Adipose tissue (tissue), 3 donors: ENCODE results near the gene PTX4. TPM values are rescaled to one million over a fixed set of nuclear protein-coding genes. Genes with fewer than 3 reads are reported as not detected.

Experiments
- H3K27ac ChIP-seq: one replicate; pipeline ENCODE4 v1.5.1; 2013; ENCODE audit warnings: low read depth, low read length
- WGBS, 3 donors: extraction: QIAGEN DNeasy Blood & Tissue Kit; methylation state at CpG; one replicate each; pipeline ENCODE4 v1.1.7; 2013; 5-methylcytosine and 5-hydroxymethylcytosine counted together
- polyA plus RNA-seq, 3 donors: library from polyadenylated mRNA; stranded (reverse); fragments of 200-250 nt; gene quantifications; one replicate each; pipeline ENCODE4 v1.2.3, GENCODE V29; 2013
- donor health status: healthy with polysubstance abuse.
- donor health status: Bipolar disorder and iron deficiency.
- donor health status: healthy.

Gene PTX4
- polyA plus RNA-seq, 3 donors: 0.07 TPM; not detected in 2

DNA sequence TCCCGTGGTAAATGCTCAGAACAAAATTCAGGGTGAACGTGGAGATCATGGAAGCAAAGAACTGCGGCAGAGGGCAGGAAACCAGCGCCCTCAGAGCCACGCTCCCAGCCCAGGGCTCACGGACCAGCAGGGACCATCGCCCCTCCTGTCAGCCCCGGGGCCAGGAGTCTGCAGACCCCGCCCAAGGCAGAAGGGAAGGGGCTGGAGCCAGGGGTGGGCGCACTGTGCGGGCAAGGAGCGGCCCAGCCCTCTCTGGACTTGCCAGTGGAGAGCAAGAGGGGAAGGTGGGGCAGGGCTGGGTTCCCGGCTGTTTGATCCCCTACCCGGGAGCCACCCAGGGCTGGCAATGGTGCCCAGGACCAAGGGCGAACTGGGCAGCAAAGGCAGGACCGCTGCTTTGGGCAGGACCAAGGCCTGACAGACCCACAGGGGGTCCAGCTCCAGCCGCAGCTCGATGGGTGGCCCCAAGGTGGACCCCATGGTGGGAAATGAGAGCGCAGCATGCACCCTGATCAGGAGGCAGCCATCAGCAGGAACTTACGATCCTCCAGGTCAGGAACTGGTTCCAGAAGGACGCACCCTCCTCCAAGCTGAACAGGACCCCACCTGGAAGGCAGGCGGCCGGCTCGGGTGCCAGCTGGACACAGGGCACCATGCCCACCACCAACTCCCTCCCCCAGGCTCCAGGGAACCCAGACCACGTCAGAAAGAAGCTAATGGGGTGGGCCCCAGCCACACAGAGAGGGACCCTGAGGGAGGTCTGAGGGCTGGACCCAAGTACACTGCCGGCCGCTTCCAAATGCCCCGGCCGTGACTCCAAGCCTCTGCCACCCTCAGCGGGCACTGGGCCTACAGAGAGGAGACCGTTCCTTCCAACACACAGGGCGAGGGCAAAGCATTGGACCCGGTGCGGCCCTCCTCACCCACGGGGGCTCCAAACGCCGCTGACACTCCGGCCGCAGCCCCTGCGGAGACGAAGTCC, 33.3 kb downstream of the PTX4 start:
- 93 to 95% (median 94%) methylated on average over 39 to 41 of the region's 41 CpGs for WGBS, 3 donors
- no peak overlapping the region for H3K27ac ChIP-seq

DNA sequence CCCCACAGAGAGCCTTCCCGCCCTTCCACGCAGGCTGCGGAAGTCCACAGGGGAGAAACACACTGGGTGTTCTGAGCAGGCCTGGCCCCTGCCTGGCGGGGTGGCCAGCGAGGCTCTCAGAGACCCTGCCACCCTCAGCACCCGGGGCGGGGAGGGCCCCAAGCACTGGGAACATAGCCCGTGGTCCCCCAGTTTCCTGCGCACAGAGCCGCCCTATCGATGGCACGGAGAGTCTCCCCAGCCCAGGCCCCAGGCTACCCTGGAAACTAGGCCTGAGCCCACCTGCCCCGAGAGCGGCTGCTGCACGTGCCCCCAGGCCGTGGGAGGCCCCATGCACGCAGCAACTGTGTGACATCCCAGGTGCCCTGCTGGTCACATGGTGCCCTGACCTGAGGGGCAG, 34.2 kb downstream of the PTX4 start:
- H3K27ac ChIP-seq: no peak overlapping the region
- WGBS, 3 donors: 91 to 93% (median 93%) methylated on average over 17 of the region's 17 CpGs

DNA sequence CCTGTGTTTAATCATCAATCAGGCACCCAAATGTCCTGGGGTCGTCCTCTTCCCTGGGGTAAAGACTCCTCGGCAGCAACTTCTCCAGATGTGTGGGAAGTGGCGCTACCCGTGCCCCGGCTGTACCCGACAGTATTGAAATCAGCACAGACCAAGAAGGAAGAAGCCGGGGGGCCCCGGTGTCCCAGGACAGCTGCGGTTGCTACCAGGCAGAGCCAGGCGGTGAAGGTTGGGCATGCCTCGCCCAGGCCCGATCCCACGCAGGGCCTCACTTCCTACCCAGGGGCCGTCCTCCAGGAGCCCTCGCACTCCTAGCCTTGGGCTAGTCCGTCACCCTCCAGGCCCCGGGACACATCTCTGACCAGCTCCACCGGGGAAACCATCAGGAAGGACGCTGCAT, 35.4 kb downstream of the PTX4 start:
- 93 to 95% (median 93%) methylated on average over 16 to 19 of the region's 19 CpGs for WGBS, 3 donors
- no peak overlapping the region for H3K27ac ChIP-seq

DNA sequence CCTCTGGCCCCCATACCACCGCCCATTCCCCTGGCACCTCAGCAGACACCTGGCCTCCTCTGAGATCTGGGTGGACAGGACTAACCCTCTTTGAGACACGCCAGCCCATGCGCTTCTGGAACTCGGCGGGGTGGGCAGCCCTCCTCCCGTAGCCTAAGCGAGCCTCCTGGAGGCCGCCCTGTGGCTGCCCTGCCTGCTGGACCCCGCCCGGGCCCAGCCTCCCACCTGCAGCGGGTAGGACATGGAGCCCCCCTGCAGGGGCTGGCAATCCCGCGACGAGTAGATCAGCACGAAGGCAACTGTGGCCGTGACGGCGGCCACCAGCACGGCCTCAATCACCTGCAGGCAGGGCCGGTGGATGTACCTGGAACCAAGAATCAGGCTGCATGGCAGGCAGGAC, 36.2 kb downstream of the PTX4 start:
- WGBS, 3 donors: 92 to 97% (median 93%) methylated on average over 20 of the region's 20 CpGs

DNA sequence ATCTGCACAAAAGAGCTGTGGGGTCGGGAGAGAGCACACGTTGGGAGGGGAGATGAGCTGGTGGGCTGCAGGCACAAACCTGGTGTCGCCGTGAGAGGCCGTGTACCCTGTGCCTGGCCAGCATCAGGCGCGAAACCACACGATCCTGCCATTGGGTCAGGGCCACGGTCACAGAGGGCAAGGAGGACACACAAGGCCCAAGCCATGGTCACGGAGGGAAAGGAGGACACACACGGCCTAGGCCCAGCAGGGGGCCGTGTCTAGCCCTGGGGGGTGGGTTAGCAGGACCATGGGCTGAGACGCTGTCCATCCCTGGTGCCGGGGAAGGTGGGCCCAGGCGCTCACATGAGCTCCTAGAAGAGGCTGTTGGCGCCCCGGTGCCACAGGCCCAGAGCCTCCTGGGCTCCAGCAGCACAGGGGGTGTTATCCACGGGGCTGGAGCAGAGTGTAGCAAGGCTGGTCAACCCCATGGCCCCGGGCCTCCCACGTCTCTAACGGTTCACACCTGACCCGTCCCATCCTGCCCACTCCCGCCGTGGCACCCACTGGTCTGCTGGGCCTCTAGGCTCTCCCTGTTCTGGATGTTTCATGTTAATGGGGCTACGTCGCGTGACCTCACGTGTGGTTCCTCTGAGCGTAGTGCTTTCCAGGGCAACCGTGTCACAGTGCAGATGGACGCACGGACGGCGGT, 36.9 kb downstream of the PTX4 start:
- 93 to 96% (median 95%) methylated on average over 30 to 34 of the region's 34 CpGs for WGBS, 3 donors

More for the DNA sequence above, 36.2 kb downstream of the PTX4 start:
- no peak overlapping the region for H3K27ac ChIP-seq

DNA sequence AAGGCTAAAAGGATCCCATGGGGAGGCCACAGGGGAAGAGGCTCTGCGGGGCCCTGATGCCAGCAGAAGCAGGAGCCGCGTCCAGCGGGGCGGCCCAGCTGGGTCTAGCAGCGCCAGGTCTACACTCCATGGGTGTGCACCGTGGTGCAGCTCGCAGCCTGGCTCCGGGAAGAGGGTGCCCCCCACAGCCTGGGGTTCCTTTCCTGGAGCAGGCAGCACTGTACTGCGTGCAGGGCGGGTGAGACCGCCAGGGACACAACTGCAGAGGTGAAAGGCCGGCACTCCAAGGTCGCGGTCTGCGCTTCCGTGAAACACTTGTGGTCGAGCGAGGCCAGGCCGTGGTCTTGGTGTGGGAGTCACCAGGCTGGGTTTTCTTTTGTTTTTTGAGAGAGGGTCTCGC, 37.9 kb downstream of the PTX4 start:
- no peak overlapping the region for H3K27ac ChIP-seq
- 94 to 97% (median 94%) methylated on average over 21 of the region's 21 CpGs for WGBS, 3 donors

More for the DNA sequence above, 36.9 kb downstream of the PTX4 start:
- no peak overlapping the region for H3K27ac ChIP-seq

DNA sequence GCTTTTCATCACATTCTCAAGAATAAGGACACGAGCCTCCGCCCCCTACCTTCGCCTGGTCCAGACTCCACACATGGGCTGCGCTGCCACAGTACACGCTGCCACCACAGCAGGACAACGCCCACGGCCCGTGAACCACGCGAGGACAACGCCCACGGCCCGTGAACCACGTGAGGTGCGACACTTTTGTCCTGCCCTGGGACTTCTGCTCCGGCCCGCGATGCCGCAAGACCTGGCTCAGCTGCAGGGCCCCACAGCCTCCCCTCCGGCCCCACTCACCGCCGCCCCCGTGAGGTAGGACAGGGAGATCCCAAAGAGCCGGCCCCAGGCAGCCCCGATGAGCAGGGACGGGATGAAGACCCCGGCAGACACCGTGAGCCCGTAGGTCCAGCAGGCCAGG, 38.5 kb downstream of the PTX4 start:
- no peak overlapping the region for H3K27ac ChIP-seq
- WGBS, 3 donors: 91 to 94% (median 92%) methylated on average over 27 to 29 of the region's 29 CpGs

DNA sequence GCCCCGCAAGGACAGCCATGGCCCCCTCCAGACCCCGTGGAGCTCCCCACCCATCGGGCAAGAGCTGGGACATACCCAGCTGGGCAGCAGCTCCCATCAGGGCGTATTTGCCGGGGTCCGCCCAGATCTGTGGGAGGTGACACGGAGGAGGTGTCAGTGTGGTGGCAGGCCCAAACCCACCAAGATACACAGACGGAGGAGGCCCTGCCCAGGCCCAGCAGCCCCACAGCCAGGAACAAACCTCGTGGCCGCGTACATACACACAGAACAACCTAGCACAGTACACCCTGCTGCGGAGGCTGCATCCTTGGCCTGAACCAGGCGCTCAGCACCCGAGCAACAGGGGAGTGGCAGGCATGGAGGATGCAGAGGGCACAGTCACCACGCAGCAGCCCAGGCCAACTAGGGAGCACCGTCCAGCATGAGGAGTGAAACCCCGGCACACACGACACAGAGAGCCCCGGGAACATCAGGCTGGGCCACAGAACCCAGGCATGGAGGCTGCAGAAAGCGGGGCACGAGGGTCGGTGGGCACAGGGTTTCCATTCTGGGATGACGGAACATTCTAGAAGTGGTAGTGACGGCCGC, 39.4 kb downstream of the PTX4 start:
- 95 to 96% (median 96%) methylated on average over 25 of the region's 25 CpGs for WGBS, 3 donors
- no peak overlapping the region for H3K27ac ChIP-seq

DNA sequence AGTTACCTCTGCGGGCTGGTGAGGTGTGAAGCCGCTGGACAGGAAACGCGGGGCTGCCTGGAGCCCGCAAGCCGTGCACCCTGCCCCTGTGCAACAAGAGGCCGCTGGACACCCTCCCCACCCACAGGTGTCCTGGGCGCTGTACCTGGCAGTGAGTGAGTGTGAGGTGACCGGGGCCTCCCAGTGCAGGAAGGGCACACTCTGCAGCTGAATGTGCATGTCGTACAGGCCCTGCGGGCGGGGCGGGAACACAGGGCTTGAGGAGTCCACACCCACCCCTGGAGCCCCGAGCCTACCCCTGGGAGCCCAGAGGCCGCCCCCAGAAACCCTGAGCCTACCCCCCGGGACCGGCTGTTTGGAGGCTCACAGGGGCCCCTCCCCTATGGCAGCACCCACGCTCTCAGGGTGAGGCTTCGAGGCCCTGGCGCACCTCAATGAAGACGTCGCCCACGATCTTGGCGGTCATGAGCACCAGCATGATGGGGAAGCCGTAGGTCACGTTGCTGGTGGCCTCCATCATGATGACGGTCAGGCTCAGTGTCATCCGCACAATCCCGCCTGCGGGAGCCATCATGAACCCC, 40.1 kb downstream of the PTX4 start:
- 92 to 95% (median 94%) methylated on average over 30 of the region's 30 CpGs for WGBS, 3 donors
- H3K27ac ChIP-seq: no peak overlapping the region

DNA sequence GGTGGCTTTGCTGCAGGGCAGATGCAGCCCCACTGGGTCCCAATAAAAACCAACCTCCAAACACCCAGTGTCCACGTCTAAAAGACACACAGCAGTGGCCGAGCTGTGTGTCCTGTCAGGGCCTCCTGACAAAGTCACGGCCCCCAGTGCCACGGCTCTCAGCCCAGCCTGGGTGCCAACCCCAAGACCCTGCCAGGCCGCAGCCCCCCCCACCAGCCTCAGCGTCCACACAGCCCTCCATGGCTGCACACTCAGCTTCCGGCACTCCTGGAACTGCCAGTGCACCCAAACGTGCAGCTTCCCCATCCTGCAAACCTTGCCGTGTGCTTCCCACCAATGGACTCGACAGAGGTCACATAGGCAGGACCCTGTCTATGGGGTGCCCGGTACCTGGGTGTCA, 40.8 kb downstream of the PTX4 start:
- no peak overlapping the region for H3K27ac ChIP-seq

DNA sequence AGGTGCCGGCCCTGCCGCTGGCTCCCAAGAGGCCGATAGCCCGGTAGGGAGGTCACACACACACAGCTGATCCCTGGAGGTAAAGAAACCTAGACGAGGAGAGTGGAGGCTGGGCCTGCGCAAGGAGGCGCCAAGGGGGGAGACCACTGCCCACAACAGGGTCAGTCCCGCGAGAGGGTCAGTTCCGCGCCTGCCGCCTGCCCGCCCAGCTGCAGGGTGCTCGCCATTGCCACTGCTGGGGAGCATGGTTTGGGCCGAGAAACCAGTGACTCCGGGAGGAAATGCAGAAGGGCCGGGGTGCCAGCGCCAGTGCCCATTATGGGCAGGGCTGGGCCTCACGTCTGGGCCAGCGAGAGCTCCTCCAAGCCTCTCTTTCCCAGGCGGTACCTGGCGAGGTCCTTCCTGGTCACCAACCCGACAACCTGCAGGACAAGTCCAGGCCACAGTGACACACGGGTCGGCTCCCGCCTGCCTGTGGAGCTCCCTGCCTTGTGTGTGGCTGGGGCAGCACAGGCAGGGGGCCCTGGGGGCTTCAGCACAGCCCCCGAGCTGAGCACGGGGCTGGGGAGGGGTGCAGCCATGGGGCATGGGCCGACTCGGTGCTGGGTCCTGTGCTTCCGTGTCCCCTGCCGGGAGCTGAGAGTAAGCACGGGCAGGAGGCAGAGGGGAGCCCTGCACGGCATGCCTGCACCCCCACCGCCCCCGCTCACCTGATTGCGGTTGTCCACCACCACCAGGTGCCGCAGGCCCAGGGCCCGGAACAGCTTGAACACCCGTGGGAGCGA, 42.3 kb downstream of the PTX4 start:
- H3K27ac ChIP-seq: no peak overlapping the region
- WGBS, 3 donors: 90 to 94% (median 93%) methylated on average over 39 to 41 of the region's 41 CpGs

More for the DNA sequence above, 40.8 kb downstream of the PTX4 start:
- 92 to 96% (median 94%) methylated on average over 11 of the region's 11 CpGs for WGBS, 3 donors

DNA sequence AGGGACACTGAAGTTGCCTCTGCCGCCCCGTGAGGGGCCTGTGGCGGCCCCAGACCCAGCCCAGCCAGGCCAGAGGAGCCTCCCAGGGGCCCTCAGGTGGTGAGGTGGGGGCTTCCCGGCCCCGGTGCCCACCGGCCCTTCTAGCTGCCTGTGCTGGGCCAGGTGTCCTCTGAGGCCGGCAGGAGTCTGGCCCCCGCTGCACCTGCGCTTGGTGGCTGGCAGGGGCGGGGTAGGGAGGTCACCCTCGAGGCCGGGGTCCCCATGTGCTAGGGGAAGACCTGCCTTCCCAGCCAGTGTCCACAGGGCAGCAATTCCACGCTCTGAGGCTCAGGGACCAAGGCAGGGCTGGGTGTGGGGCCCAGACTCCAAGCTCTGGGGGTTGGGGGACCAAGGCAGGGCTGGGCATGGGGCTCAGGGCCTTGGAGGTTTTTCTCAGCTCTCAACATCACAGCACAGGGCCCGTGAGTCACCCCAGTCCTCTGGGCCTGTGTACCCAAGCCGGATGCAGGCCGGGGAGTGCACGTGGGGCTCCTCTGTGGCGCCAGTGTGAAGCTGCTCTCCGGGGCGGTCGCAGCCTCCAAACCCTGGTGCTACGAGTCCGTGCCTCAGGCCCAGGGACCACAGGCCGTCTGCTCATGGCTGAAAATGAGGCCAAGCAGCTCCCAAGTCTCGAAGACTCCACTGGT, 43.1 kb downstream of the PTX4 start:
- H3K27ac ChIP-seq: no peak overlapping the region
- 89 to 90% (median 89%) methylated on average over 25 of the region's 25 CpGs for WGBS, 3 donors

DNA sequence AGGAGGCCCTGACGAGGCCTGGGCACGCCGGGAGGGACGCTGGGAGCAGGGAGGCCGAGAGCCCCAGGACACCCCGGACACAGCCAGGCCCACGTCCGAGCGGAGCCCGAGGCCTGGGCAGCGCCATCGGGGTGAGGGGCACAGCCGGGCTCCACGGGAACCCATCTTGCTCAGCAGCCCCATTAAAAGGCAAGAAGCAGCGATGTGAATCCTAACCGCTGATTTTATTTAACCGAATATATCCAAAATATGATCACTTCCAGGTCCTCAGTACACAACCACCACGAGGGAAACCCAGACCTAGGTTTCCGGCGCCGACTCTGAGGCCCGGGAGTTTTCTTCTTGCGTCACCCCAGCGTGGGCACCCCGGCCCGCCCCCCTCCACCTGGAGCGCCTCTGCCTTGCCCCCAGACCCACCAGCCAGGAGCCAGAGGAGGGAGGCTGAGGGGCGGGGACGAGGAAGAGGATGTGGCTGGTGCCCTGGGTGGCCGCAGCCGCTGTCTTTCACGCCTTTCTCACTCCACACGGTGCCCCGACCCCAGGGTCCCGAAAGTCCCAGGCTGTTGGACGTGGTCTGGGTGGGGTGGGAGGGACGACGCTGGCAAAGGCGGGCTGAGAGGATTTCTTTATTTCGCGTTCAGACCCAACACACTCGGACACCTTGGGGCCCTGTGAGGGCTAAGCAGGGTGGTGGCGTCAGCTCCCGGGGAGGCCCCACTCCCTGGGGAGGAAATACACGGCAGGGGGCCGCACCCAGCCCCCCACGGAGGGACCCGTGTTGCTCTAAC, 43.8 kb downstream of the PTX4 start:
- no peak overlapping the region for H3K27ac ChIP-seq
- WGBS, 3 donors: 79 to 85% (median 82%) methylated on average over 44 to 48 of the region's 48 CpGs

DNA sequence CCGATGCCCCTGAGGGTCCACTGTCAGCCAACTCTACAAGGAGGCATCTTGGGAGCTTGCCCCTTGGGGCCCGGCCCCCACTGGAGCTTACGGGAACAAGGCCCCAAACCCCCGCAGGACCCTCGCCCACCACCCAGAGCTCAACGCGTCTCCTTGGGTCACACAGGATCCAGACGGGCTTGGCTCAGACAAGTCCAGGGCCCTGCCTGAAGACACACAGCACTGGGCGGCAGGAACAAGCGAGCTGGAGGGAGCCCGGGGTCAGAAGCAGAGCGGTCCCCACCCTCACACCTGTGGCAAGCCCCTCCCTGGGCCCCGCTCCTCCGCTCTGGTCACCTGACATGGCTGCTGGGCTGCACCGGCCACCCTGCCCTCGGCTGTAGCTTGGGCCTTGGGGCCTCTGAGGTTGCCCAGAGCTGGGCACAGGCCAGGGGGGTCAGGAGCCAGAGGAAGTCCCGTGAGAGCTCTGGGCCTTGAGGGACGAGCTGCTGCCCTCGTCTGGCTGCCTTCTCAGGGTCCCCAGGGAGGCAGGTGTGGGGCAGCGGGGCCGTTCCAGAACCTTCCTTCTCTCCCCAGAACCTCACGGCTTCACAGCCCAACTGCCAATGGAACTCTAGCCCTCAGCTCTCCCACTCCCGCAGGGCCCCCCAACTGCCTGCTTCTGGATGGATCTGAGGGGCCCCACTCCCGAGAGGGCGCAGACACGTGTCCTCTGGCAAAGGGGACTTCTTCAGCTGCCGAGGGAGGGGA, 44.6 kb downstream of the PTX4 start, which contains the start of gene CCDC154:
Gene CCDC154, minus strand, starts transcription at position 577 of the 750 bp plus-strand sequence. Its CDS starts 234 bp downstream, at position 343.
- 71 to 80% (median 77%) methylated on average over 26 to 27 of the region's 27 CpGs for WGBS, 3 donors
- no peak within 1 kb of the TSS for H3K27ac ChIP-seq

DNA sequence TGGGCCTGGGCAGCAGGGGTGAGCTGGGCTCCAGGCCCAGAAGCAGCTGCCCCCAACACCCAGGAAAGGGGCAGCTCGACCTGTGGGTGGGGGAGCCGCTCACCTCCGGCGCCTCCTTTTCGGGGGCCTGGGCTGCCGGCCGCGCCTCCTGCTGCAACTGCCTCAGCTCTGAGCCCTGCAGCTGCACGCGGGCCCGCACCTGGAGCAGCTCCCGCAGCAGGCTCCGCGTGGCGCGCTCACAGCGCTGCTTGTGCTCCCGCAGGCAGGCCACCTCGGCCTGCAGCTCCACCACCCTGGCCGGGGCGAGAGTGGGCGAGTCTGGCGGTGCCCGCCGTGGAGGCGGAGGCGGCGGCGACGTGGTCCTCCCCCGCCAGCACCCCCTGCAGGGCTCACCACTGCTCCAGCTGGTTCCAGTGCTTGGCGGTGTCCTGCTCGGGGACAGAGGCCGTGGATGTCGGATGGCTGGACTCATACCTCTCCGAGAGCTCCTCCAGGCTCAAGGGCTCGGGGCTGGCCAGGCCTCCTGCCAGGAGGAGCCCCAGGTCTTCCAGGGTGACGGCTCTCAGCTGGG, 45.3 kb downstream of the PTX4 start:
- 60 to 84% (median 82%) methylated on average over 31 to 38 of the region's 38 CpGs for WGBS, 3 donors
- H3K27ac ChIP-seq: no peak overlapping the region

DNA sequence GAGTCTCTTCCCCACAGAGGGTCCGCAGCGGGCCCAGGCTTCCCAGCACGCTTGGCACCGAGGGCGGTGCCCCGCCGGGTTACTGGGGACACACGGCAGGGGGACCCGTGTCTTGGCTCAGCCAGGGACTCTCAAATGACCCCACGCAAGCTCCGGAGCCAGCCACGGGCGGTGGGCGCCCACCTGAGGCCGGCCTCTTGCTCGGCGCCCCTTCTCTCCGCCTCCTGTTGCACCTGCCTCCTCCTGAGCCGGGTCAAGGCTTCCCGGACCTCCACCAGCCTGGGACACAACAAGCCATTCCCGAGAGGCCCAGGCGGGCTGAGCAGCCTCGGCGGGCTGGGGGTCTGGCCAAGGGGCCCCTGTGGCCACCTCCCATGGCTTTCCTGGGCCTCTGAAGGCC, 46.0 kb downstream of the PTX4 start:
- no peak overlapping the region for H3K27ac ChIP-seq
- WGBS, 3 donors: 68 to 89% (median 84%) methylated on average over 16 to 24 of the region's 24 CpGs
